ENCODE results near the gene TNNT3. TPM values are rescaled to one million over a fixed set of nuclear protein-coding genes. Genes with fewer than 3 reads are reported as not detected.
"Not testable (repeated sequence)": the region's sequence is repeated elsewhere in the genome, so short reads cannot be mapped to it uniquely, and the experiment has no call there.

Gene TNNT3
- total and polyA plus RNA-seq, 8 donors: 0.24 to 6.6 (median 1.1) TPM

- Histone ChIP-seq H3K27ac (no peak overlapping the region), H3K9me3 (no peaks in the 10 kb centered on the region), H3K36me3 (no peaks in the 10 kb centered on the region), H3K4me3 (no peak overlapping the region), H3K4me1 (no peaks in the 10 kb centered on the region), H3K27me3 (no peaks in the 10 kb centered on the region)
- TF ChIP-seq CTCF (IDR thresholded peaks at IDR 0.05): no peak
- WGBS, 2 donors: 75 to 85% methylated on average over 35 of the region's 35 CpGs
- no peak for ATAC-seq
- no peak for FAIRE-seq
- peak in 4 of 6 donors; percentile 10 to 67 (median 30) for DNase-seq
- intact Hi-C loops (cut with DNase I): no loop called here
Measured at GRCh38 chr11:1937616-1938342, 18.3 kb downstream of the TNNT3 start.

GRCh38 chr11:1938343-1939005 is 19.0 kb downstream of the TNNT3 start:
- Histone ChIP-seq H3K4me1 (no peaks in the 10 kb centered on the region), H3K27ac (no peak overlapping the region), H3K9me3 (no peaks in the 10 kb centered on the region), H3K4me3 (no peak overlapping the region), H3K27me3 (no peaks in the 10 kb centered on the region), H3K36me3 (no peaks in the 10 kb centered on the region)
- ATAC-seq (no peak), FAIRE-seq (no peak), DNase-seq (peak in 5 of 6 donors; percentile 3 to 68 (median 23))
- TF ChIP-seq CTCF (IDR thresholded peaks at IDR 0.05): no peak
- intact Hi-C loops (cut with DNase I): no loop called here
- 73 to 81% methylated on average over 23 to 27 of the region's 27 CpGs for WGBS, 2 donors

- FAIRE-seq: no peak
- ATAC-seq: peak in 1 of 4 donors; percentile 25
- no peak for TF ChIP-seq CTCF (IDR thresholded peaks at IDR 0.05)
- 55 to 65% methylated on average over 23 of the region's 23 CpGs for WGBS, 2 donors
- H3K4me1 ChIP-seq: no peaks in the 10 kb centered on the region
- DNase-seq: peak in 5 of 6 donors; percentile 2 to 42 (median 17)
- no peak overlapping the region for H3K27ac ChIP-seq
- intact Hi-C loops (cut with DNase I): no loop called here
- no peak overlapping the region for H3K4me3 ChIP-seq
- no peaks in the 10 kb centered on the region for H3K27me3 ChIP-seq
- H3K9me3 ChIP-seq: no peaks in the 10 kb centered on the region
- H3K36me3 ChIP-seq: no peaks in the 10 kb centered on the region
Measured at GRCh38 chr11:1939006-1939625, 19.6 kb downstream of the TNNT3 start.

- not testable (repeated sequence) for H3K4me3 ChIP-seq, H3K36me3 ChIP-seq, H3K27me3 ChIP-seq, H3K27ac ChIP-seq, H3K9me3 ChIP-seq, FAIRE-seq, H3K4me1 ChIP-seq
- 84 to 94% methylated on average over 1 of the region's 1 CpG for WGBS, 2 donors
- intact Hi-C loops (cut with DNase I): loop anchor here in 2 of 3 donors (10.0 kb wide), 1 partner anchor 45 kb away; the partner anchor contains the start of gene PRR33 (in 2 of the 2)
- DNase-seq (peak in 2 of 6 donors; percentile 5 to 41), ATAC-seq (peak in 2 of 4 donors; percentile 52 to 64)
Measured at GRCh38 chr11:1939788-1940187, 20.3 kb downstream of the TNNT3 start.

GRCh38 chr11:1942558-1943260 is 23.2 kb downstream of the TNNT3 start:
- no peak overlapping the region for H3K4me3 ChIP-seq
- ATAC-seq: no peak
- no peaks in the 10 kb centered on the region for H3K36me3 ChIP-seq
- no peaks in the 10 kb centered on the region for H3K9me3 ChIP-seq
- DNase-seq: peak in 5 of 6 donors; percentile 8 to 37 (median 16)
- no peaks in the 10 kb centered on the region for H3K4me1 ChIP-seq
- 71 to 80% methylated on average over 10 of the region's 10 CpGs for WGBS, 2 donors
- intact Hi-C loops (cut with DNase I): loop anchor here in 2 of 3 donors (10.0 kb wide), 1 partner anchor 48 kb away; the partner anchor contains the start of gene PRR33 (in 2 of the 2)
- FAIRE-seq: no peak
- no peak for TF ChIP-seq CTCF (IDR thresholded peaks at IDR 0.05)
- H3K27ac ChIP-seq: no peak overlapping the region
- no peaks in the 10 kb centered on the region for H3K27me3 ChIP-seq

All from pancreas (tissue), 10 donors.